A673 (cell line): ENCODE measurements around the gene LMF2. TPM values are rescaled to one million over a fixed set of nuclear protein-coding genes. Genes with fewer than 3 reads are reported as not detected.

ENCODE experiments used
- BruUV-seq: library from RNA; stranded (reverse); fragments of 400-500 nt; replicated peaks from 2 replicates; lab custom pipeline; 2021; lab: Mats Ljungman, UMichigan
- CTCF ChIA-PET: fragments of 300-600 bp; sonication (Branson Sonifier 250); formaldehyde crosslinking; loops from one replicate; lab custom pipeline; 2022; ENCODE audit warnings: antibody characterized with exemption; lab: Charles Lee
- POLR2A ChIA-PET: fragments of 300-600 bp; sonication (Branson Sonifier 250); formaldehyde crosslinking; loops from one replicate; lab custom pipeline; 2022; ENCODE audit warnings: antibody characterized with exemption; ENCODE audit not compliant: low non-redundant PET; lab: Charles Lee
- DNase-seq: peaks from one replicate; pipeline ENCODE4 v3.0.0-alpha.2; 2015; ENCODE audit warnings: low spot score
- H3K27ac ChIP-seq: fragments of 200-600 bp; sonication (generic); 2 replicates; pipeline ENCODE4 v1.5.1; 2016; ENCODE audit warnings: mixed run types, low read depth, mild to moderate bottlenecking, mixed read lengths, antibody characterized with exemption, low read length; ENCODE audit not compliant: poor library complexity, severe bottlenecking
- H3K27me3 ChIP-seq: fragments of 200-600 bp; sonication (generic); replicated peaks from 2 replicates; pipeline ENCODE4 v1.6.1; 2017; ENCODE audit warnings: mixed run types, low read depth, mild to moderate bottlenecking, mixed read lengths, antibody characterized with exemption, low read length; ENCODE audit not compliant: insufficient read depth, poor library complexity
- H3K36me3 ChIP-seq: fragments of 200-600 bp; sonication (generic); 2 replicates; pipeline ENCODE4 v1.6.1; 2016; ENCODE audit warnings: mixed run types, mild to moderate bottlenecking, mixed read lengths, antibody characterized with exemption, low read length; ENCODE audit not compliant: insufficient read depth, poor library complexity, severe bottlenecking
- H3K4me1 ChIP-seq: fragments of 200-600 bp; sonication (generic); 2 replicates; pipeline ENCODE4 v1.6.1; 2017; ENCODE audit warnings: mixed run types, mild to moderate bottlenecking, mixed read lengths, antibody characterized with exemption, low read length; ENCODE audit not compliant: insufficient read depth, poor library complexity, severe bottlenecking
- H3K4me3 ChIP-seq: fragments of 200-600 bp; sonication (generic); 2 replicates; pipeline ENCODE4 v1.5.1; 2016; ENCODE audit warnings: low read depth, mixed run types, mild to moderate bottlenecking, mixed read lengths, low read length; ENCODE audit not compliant: poor library complexity, severe bottlenecking
- H3K9me3 ChIP-seq: fragments of 200-600 bp; sonication (generic); 2 replicates; pipeline ENCODE4 v1.6.1; 2016; ENCODE audit warnings: mixed run types, low read depth, mild to moderate bottlenecking, mixed read lengths, antibody characterized with exemption, low read length; ENCODE audit not compliant: poor library complexity, severe bottlenecking
- EZH2 ChIP-seq: fragments of 200-600 bp; sonication (generic); IDR thresholded peaks from 2 replicates; pipeline ENCODE4 v1.6.1; 2017; ENCODE audit warnings: borderline replicate concordance, low read depth, mild to moderate bottlenecking, mixed read lengths, antibody characterized with exemption, low read length; ENCODE audit not compliant: poor library complexity, severe bottlenecking
- intact Hi-C: fragments of 100-400 bp; cut with micrococcal nuclease; formaldehyde crosslinking; loops from one replicate; pipeline ENCODE4 v1.10.0; 2022; ENCODE audit not compliant: unreplicated experiment
- total RNA-seq: library from RNA; stranded (reverse); gene quantifications from 2 replicates; pipeline ENCODE4 v1.2.3, GENCODE V29; 2021
- TF ChIP-seq, protein P1 (sequence below): fragments of 300-800, 200-600 bp; sonication (generic); conservative IDR thresholded peaks from 2 replicates; pipeline ENCODE4 v1.5.1; 2017; ENCODE audit warnings: low read depth, mild to moderate bottlenecking, antibody characterized with exemption, low read length, moderate library complexity, mixed read lengths

Gene LMF2
- total RNA-seq, 1 experiment from 2014 or later: 79.2 TPM

DNA sequence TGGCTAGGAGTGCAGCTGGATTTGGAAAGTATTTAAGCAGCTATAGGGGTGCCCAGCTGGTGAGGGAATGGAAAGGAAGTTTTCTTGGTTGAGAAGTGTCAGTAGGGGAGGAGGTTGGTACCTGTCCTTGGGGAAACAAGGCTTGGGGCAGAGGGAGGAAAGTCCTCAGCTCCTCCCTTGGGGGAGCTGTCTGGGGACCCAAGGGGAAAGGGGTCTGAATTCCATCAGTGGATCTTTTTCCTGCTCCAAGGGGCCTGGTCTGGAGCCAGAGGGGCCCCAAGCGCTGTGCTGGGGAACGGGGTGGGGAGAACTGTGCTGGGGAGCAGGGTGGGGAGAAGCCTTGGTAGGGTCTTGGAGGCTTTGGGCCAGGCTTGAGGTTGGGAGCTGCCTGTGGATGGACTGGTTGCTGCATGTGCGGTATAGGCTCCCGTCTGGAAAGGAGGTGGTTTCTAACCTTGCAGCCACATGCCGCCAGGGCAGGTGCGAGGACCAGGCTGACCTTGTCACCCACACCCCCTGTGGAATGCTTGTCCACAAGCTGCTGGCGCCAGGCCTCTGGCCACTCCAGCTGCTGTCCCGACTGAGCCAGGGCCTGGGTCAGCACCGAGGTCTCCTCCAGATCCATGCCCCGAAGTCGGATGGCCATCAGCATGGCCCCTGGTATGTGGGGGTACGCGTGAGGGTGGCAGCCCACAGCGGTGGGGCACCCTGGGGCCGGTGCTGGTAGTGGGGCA, 21.3 kb upstream of the LMF2 start:
- ChIA-PET POLR2A (no interaction called here), CTCF (no interaction called here)
- Histone ChIP-seq H3K4me1 (peaks cover 30% of the 10 kb centered on the region), H3K36me3 (peaks cover 10% of the 10 kb centered on the region), H3K27ac (no peak overlapping the region), H3K9me3 (no peaks in the 10 kb centered on the region), H3K27me3 (peaks cover 23% of the 10 kb centered on the region), H3K4me3 (no peak overlapping the region)
- TF ChIP-seq EZH2: no peak
- TF ChIP-seq, protein P1, sequence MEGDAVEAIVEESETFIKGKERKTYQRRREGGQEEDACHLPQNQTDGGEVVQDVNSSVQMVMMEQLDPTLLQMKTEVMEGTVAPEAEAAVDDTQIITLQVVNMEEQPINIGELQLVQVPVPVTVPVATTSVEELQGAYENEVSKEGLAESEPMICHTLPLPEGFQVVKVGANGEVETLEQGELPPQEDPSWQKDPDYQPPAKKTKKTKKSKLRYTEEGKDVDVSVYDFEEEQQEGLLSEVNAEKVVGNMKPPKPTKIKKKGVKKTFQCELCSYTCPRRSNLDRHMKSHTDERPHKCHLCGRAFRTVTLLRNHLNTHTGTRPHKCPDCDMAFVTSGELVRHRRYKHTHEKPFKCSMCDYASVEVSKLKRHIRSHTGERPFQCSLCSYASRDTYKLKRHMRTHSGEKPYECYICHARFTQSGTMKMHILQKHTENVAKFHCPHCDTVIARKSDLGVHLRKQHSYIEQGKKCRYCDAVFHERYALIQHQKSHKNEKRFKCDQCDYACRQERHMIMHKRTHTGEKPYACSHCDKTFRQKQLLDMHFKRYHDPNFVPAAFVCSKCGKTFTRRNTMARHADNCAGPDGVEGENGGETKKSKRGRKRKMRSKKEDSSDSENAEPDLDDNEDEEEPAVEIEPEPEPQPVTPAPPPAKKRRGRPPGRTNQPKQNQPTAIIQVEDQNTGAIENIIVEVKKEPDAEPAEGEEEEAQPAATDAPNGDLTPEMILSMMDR: no peak
- DNase-seq: no peak
- intact Hi-C loops: no loop called here
- no TSS peak for BruUV-seq

- TF ChIP-seq, protein P1: no peak
- no peak for TF ChIP-seq EZH2
- peaks cover 30% of the 10 kb centered on the region for H3K4me1 ChIP-seq
- ChIA-PET CTCF (no interaction called here), POLR2A (no interaction called here)
- H3K36me3 ChIP-seq: peaks cover 17% of the 10 kb centered on the region
- no peak overlapping the region for H3K27ac ChIP-seq
- peaks cover 23% of the 10 kb centered on the region for H3K27me3 ChIP-seq
- intact Hi-C loops: no loop called here
- H3K4me3 ChIP-seq: no peak overlapping the region
- no peak for DNase-seq
- H3K9me3 ChIP-seq: no peaks in the 10 kb centered on the region
- no TSS peak for BruUV-seq
These were observed 20.6 kb upstream of the LMF2 start for GRCh38 chr22:50527921-50528681.

GRCh38 chr22:50526834-50527801, 19.6 kb upstream of the LMF2 start:
- peaks cover 27% of the 10 kb centered on the region for H3K36me3 ChIP-seq
- H3K27ac ChIP-seq: peak overlapping the region; percentile 90
- TF ChIP-seq, protein P1: no peak
- no peak for TF ChIP-seq EZH2
- peak overlapping the region; percentile 65 for H3K4me3 ChIP-seq
- H3K27me3 ChIP-seq: peaks cover 23% of the 10 kb centered on the region
- H3K4me1 ChIP-seq: peaks cover 30% of the 10 kb centered on the region
- no peaks in the 10 kb centered on the region for H3K9me3 ChIP-seq
- intact Hi-C loops: no loop called here
- BruUV-seq: TSS peak; percentile 21
- DNase-seq: no peak
- CTCF ChIA-PET: no interaction called here
- POLR2A ChIA-PET: interaction anchor here (0.6 kb wide), 1 partner anchor 74 kb away, joined by 9 read pairs; no protein-coding TSS in a partner anchor
